Naive thymus-derived CD4-positive, alpha-beta T cell (primary cell): Measurements from ENCODE around the gene ARMC7. TPM values are rescaled to one million over a fixed set of nuclear protein-coding genes. Genes with fewer than 3 reads are reported as not detected.
A peak's percentile ranks its signal among the peaks of the same experiment; 100 is the strongest.

ENCODE experiments used
- ATAC-seq: fragments of 150-1000 bp; cut with Tn5 transposase; 2 replicates; pipeline ENCODE4 v1.10.0; 2021; ENCODE audit warnings: mild to moderate bottlenecking, moderate library complexity
- CTCF ChIA-PET: fragments of 350-600 bp; sonication (Branson Sonifier 250); formaldehyde crosslinking; loops from one replicate; lab custom pipeline; 2021; ENCODE audit warnings: antibody characterized with exemption; lab: Charles Lee
- POLR2A ChIA-PET: fragments of 350-600 bp; sonication (Branson Sonifier 250); formaldehyde crosslinking; loops from one replicate; lab custom pipeline; 2021; ENCODE audit warnings: antibody characterized with exemption, inconsistent platforms; lab: Charles Lee
- DNase-seq, 9 donors: peaks; one replicate each; pipeline versions ENCODE4 v3.0.0 to v3.0.0-alpha.2; 2020 to 2022; ENCODE audit warnings: mixed read lengths in 1 of 9
- H3K27ac ChIP-seq: one replicate; pipeline ENCODE4 v1.7.0; 2013; ENCODE audit warnings: mild to moderate bottlenecking, low read depth, low read length, moderate library complexity
- H3K27me3 ChIP-seq, 2 donors: one replicate each; pipeline ENCODE4 v1.7.0; 2013; ENCODE audit warnings: low read length in 2 of 2, mild to moderate bottlenecking in 2 of 2, moderate library complexity in 2 of 2; ENCODE audit not compliant: control insufficient read depth in 2 of 2, insufficient read depth in 2 of 2
- H3K36me3 ChIP-seq, 3 experiments: 1 replicate in 2 of 3; 2 replicates in 1 of 3; pipeline ENCODE4 v1.7.0; 2013; ENCODE audit warnings: low read length in 3 of 3, mild to moderate bottlenecking in 3 of 3, moderate library complexity in 1 of 3; ENCODE audit not compliant: insufficient read depth in 3 of 3, control insufficient read depth in 2 of 3
- H3K4me1 ChIP-seq, 2 donors: one replicate each; pipeline ENCODE4 v1.7.0; 2013; ENCODE audit warnings: low read length in 2 of 2, mild to moderate bottlenecking in 2 of 2, moderate library complexity in 1 of 2; ENCODE audit not compliant: control insufficient read depth in 2 of 2, insufficient read depth in 2 of 2
- H3K4me3 ChIP-seq: 2 replicates; pipeline ENCODE4 v1.7.0; 2013; ENCODE audit warnings: mild to moderate bottlenecking, low read length
- H3K9me3 ChIP-seq, 3 experiments: 1 replicate in 2 of 3; 2 replicates in 1 of 3; pipeline ENCODE4 v1.7.0; 2013; ENCODE audit warnings: low read length in 3 of 3; ENCODE audit not compliant: control insufficient read depth in 2 of 3
- H3K27ac Mint-ChIP-seq, 9 donors: one replicate each; pipeline ENCODE4 v1.8.0; 2020 to 2022; ENCODE audit warnings: mixed read lengths in 9 of 9, mild to moderate bottlenecking in 8 of 9, moderate library complexity in 5 of 9, inconsistent platforms in 2 of 9
- H3K27me3 Mint-ChIP-seq, 5 donors: one replicate each; pipeline ENCODE4 v1.8.0; 2021 to 2022; ENCODE audit warnings: mixed read lengths in 5 of 5, mild to moderate bottlenecking in 1 of 5
- H3K36me3 Mint-ChIP-seq, 5 donors: one replicate each; pipeline ENCODE4 v1.8.0; 2020 to 2022; ENCODE audit warnings: mixed read lengths in 5 of 5, mild to moderate bottlenecking in 3 of 5, inconsistent platforms in 1 of 5
- H3K4me1 Mint-ChIP-seq, 7 donors: one replicate each; pipeline ENCODE4 v1.8.0; 2020 to 2022; ENCODE audit warnings: mixed read lengths in 7 of 7, mild to moderate bottlenecking in 3 of 7, inconsistent platforms in 1 of 7
- H3K4me3 Mint-ChIP-seq, 10 donors: one replicate each; pipeline ENCODE4 v1.8.0; 2020 to 2022; ENCODE audit warnings: mild to moderate bottlenecking in 10 of 10, mixed read lengths in 10 of 10, moderate library complexity in 6 of 10, inconsistent platforms in 2 of 10
- H3K9me3 Mint-ChIP-seq, 11 donors: one replicate each; pipeline ENCODE4 v1.8.0; 2020 to 2022; ENCODE audit warnings: mixed read lengths in 11 of 11, mild to moderate bottlenecking in 4 of 11, inconsistent platforms in 1 of 11, moderate library complexity in 1 of 11
- intact Hi-C, 2 donors: fragments of 100-400 bp; cut with micrococcal nuclease; formaldehyde crosslinking; loops; one replicate each; pipeline ENCODE4 v1.15.1; 2023
- polyA plus RNA-seq, 2 donors: library from polyadenylated mRNA; unstranded; fragments of 300-500 nt; fragmentation: Illumina TruSeq; gene quantifications; one replicate each; pipeline ENCODE4 v1.2.3, GENCODE V29; 2021
- total RNA-seq, 6 experiments: library from RNA in 5 of 6; stranded (reverse) in 5 of 6; gene quantifications; 1 replicate in 5 of 6; 2 replicates in 1 of 6; pipeline ENCODE4 v1.2.3 and lab custom pipeline; 2021 to 2026

ARMC7 gene
- total and polyA plus RNA-seq, 7 experiments from 2014 or later, result 1.8 to 18.9 (median 10.5) TPM

DNA sequence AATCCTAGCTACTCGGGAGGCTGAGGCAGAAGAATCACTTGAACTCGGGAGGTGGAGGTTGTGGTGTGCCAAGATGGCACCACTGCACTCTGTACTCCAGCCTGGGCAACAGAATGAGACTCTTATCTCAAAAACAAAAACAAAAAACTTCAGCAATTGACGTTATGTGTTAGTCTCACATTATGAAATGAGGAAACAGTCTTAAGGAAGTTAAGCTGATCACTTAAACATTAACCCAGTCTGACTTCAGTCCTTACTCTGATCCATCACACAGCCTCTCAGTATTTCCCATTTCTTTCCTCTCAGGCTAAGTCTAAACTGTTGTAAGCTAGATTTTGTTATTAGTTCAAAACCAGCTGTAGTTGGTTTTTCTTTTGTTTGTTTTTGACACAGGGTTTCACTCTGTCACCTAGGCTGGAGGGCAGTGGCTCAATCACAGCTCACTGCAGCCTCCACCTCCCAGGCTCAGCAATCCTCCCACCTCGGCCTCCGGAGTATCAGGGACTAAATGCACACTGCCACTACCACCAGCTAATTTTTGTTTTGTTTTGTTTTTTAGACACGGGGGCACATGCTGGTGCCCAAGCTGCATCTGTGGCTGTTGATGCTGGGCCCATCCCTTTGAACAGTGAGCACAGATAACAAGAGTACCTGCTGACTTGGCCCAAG lies 38.2 kb downstream of the ARMC7 start:
- DNase-seq (no peak), ATAC-seq (peak; percentile 51)
- peaks cover 17 to 36% (median 20%) of the 10 kb centered on the region in 7 donors for H3K4me1 Mint-ChIP-seq
- no peak overlapping the region for H3K4me3 Mint-ChIP-seq
- peak overlapping the region in 3 of 9 donors; percentile 32 to 51 (median 46) for H3K27ac Mint-ChIP-seq
- POLR2A ChIA-PET, result interaction anchor here (0.6 to 2.5 kb wide), 3 partner anchors 9 to 91 kb away, joined by 4 to 6 read pairs (median 6); no protein-coding TSS in a partner anchor
- no peaks in the 10 kb centered on the region for H3K27me3 Mint-ChIP-seq
- no peak overlapping the region for H3K4me3 ChIP-seq
- peaks cover 0 to 40% (median 11%) of the 10 kb centered on the region in 5 donors for H3K36me3 Mint-ChIP-seq
- H3K9me3 ChIP-seq, result no peaks in the 10 kb centered on the region
- H3K27me3 ChIP-seq, result no peaks in the 10 kb centered on the region
- peaks cover 0 to 6% of the 10 kb centered on the region in 2 donors for H3K4me1 ChIP-seq
- no peaks in the 10 kb centered on the region for H3K9me3 Mint-ChIP-seq
- CTCF ChIA-PET, result interaction anchor here (0.6 to 2.1 kb wide), 3 partner anchors 17 to 415 kb away, joined by 3 to 12 read pairs (median 6); partner anchors contain the start of gene NT5C
- H3K36me3 ChIP-seq, result peaks cover 0 to 46% (median 0%) of the 10 kb centered on the region in 3 experiments
- intact Hi-C loops, result no loop called here
- H3K27ac ChIP-seq, result no peak overlapping the region

DNA sequence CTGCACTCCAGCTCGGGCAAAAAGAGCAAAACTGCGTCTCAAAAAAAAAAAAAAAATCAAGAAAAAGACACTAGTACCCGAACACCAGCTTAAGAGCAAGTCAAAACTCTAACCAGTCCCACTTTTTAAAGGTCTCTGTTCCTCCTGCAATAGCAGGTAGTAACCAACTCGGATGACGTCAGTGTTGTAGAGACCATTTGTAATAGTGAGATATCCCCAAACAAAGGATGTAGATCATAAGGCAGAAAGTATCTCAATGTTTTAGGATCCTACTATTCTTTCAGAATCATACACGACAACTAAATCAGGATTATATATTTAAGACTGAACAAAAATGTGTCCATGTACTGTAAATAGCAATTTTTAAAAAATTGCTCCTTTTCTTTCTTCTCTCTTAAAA lies 42.2 kb downstream of the ARMC7 start:
- Histone ChIP-seq H3K36me3 (peaks cover 0 to 23% (median 0%) of the 10 kb centered on the region in 3 experiments), H3K27me3 (no peaks in the 10 kb centered on the region), H3K9me3 (no peaks in the 10 kb centered on the region), H3K4me1 (peaks cover 0 to 18% of the 10 kb centered on the region in 2 donors), H3K4me3 (no peak overlapping the region), H3K27ac (no peak overlapping the region)
- Mint-ChIP-seq H3K4me3 (peak overlapping the region in 7 of 10 donors; percentile 12 to 98 (median 93)), H3K27ac (peak overlapping the region in 4 of 9 donors; percentile 19 to 95 (median 88)), H3K9me3 (peaks cover 0 to 5% (median 0%) of the 10 kb centered on the region in 11 donors), H3K4me1 (peaks cover 18 to 52% (median 37%) of the 10 kb centered on the region in 7 donors), H3K27me3 (no peaks in the 10 kb centered on the region), H3K36me3 (peaks cover 0 to 24% (median 7%) of the 10 kb centered on the region in 5 donors)
- DNase-seq, result no peak
- POLR2A ChIA-PET, result interaction anchor here (0.7 to 1.2 kb wide), 3 partner anchors 38 to 109 kb away, joined by 3 read pairs; partner anchors contain the start of genes GGA3 and MRPS7
- intact Hi-C loops, result no loop called here
- no peak for ATAC-seq
- CTCF ChIA-PET, result no interaction called here

DNA sequence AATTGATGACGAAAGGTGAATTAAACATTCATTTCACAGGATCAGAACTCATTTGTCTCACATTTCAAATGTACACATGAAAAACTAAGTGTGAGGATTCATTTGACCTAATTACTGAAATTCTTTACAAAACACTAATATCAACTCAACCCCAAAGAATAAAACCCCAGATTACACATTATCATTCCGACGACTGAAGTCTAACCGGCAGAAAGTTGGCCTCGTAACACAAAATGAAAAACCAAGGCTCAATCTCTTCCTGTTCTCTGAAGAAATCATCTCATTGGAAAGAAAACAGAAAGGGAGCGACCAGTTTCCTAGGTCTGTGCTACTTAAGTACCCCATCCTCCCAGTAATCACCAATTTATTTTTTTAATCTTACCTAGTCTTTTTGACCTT lies 42.8 kb downstream of the ARMC7 start:
- POLR2A ChIA-PET, result interaction anchor here (1.1 kb wide), 1 partner anchor 16 kb away, joined by 4 read pairs; no protein-coding TSS in a partner anchor
- Mint-ChIP-seq H3K4me1 (peaks cover 12 to 49% (median 39%) of the 10 kb centered on the region in 7 donors), H3K9me3 (peaks cover 0 to 5% (median 0%) of the 10 kb centered on the region in 11 donors), H3K36me3 (peaks cover 0 to 20% (median 4%) of the 10 kb centered on the region in 5 donors), H3K4me3 (peak overlapping the region; percentile 88 to 98 (median 93)), H3K27ac (peak overlapping the region in 7 of 9 donors; percentile 1 to 95 (median 83)), H3K27me3 (no peaks in the 10 kb centered on the region)
- ATAC-seq (no peak), DNase-seq (no peak)
- peaks cover 0 to 17% (median 0%) of the 10 kb centered on the region in 3 experiments for H3K36me3 ChIP-seq
- CTCF ChIA-PET, result no interaction called here
- peak overlapping the region; percentile 84 for H3K4me3 ChIP-seq
- no peaks in the 10 kb centered on the region for H3K9me3 ChIP-seq
- intact Hi-C loops, result no loop called here
- no peak overlapping the region for H3K27ac ChIP-seq
- H3K4me1 ChIP-seq, result peaks cover 0 to 18% of the 10 kb centered on the region in 2 donors
- no peaks in the 10 kb centered on the region for H3K27me3 ChIP-seq

DNA sequence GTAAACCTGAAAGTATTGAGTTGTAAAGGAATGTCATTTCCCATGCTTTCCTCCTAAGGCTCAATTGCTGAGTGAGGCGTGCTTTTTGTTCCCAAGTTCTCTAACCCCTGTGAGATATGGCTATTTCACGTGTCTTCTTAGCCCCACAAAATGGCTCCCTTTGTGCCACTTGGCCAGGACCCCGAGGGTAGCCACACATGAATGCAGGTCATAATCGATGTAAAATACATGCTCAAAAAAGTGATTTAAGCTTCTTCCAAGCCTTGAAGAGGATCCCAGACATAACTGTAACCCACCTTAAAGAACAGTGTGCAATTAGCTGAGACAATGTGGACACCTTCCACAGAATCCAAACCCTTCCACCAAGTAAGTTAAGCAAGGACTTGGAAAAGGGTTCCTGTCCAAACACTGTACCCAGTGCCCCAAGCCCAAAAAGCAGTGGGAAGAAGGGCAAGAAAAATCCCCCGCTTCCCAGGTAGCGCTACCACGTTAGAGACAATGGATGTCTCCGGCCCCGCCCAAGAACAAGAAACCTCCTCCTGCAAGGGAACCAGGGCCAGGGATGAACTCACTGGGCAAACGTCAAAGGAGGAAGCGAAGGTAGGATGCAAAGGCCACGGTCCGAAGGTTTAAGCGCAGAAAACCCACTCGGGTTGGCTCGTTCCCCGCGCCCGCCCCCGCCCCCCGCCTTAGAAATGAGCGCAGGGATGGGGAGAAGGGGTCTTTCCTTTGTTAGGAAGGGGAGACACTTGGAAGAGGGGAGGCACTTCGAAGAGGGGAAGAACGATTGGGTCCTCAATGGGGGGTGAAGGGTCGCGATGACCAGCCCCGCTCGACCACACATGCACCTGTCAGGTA lies 43.4 kb downstream of the ARMC7 start:
- Histone ChIP-seq H3K36me3 (peaks cover 0 to 11% (median 0%) of the 10 kb centered on the region in 3 experiments), H3K4me1 (peaks cover 0 to 18% of the 10 kb centered on the region in 2 donors), H3K4me3 (peak overlapping the region; percentile 84), H3K27me3 (no peaks in the 10 kb centered on the region), H3K27ac (peak overlapping the region; percentile 80), H3K9me3 (no peaks in the 10 kb centered on the region)
- H3K27ac Mint-ChIP-seq, result peak overlapping the region; percentile 65 to 95 (median 85)
- POLR2A ChIA-PET, result interaction anchor here (1.1 kb wide), 1 partner anchor 15 kb away, joined by 4 read pairs; no protein-coding TSS in a partner anchor
- no peak for ATAC-seq
- peaks cover 11 to 44% (median 39%) of the 10 kb centered on the region in 7 donors for H3K4me1 Mint-ChIP-seq
- peaks cover 0 to 14% (median 4%) of the 10 kb centered on the region in 5 donors for H3K36me3 Mint-ChIP-seq
- intact Hi-C loops, result no loop called here
- peak overlapping the region; percentile 88 to 98 (median 93) for H3K4me3 Mint-ChIP-seq
- peaks cover 0 to 5% (median 0%) of the 10 kb centered on the region in 11 donors for H3K9me3 Mint-ChIP-seq
- no peaks in the 10 kb centered on the region for H3K27me3 Mint-ChIP-seq
- CTCF ChIA-PET, result no interaction called here
- peak in 1 of 9 donors; percentile 49 for DNase-seq

DNA sequence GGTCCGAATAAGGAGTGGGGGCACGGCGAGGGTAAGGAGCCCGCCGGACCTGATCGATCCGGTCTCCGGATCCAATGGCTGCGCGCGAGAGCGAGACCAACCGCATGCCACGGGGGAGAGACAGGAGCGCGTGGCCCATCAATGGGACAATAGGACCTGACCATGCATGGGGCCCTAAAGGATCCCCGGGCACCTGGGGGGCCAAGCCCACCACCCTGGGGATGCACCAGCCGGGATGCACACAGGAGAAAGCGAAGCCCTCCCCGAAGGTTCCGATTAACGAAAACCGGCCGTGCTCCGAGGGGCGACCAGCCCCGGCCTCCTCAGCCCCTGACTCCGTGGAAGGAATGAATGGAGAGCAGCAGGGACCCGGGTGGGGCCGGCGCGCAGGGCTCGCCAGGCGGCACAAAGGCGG lies 44.0 kb downstream of the ARMC7 start:
- H3K27ac Mint-ChIP-seq, result peak overlapping the region; percentile 65 to 95 (median 85)
- H3K27me3 Mint-ChIP-seq, result no peaks in the 10 kb centered on the region
- Histone ChIP-seq H3K9me3 (no peaks in the 10 kb centered on the region), H3K27ac (peak overlapping the region; percentile 80), H3K4me1 (peaks cover 0 to 18% of the 10 kb centered on the region in 2 donors), H3K4me3 (peak overlapping the region; percentile 84), H3K27me3 (no peaks in the 10 kb centered on the region), H3K36me3 (peaks cover 0 to 6% (median 0%) of the 10 kb centered on the region in 3 experiments)
- ATAC-seq (no peak), DNase-seq (peak in 3 of 9 donors; percentile 7 to 58 (median 12))
- POLR2A ChIA-PET, result interaction anchor here (1.0 to 2.5 kb wide), 8 partner anchors 8 to 117 kb away, joined by 3 to 8 read pairs (median 4); partner anchors contain the start of genes NT5C and SLC16A5
- peaks cover 0 to 5% (median 0%) of the 10 kb centered on the region in 11 donors for H3K9me3 Mint-ChIP-seq
- peaks cover 0 to 11% (median under 1%) of the 10 kb centered on the region in 5 donors for H3K36me3 Mint-ChIP-seq
- intact Hi-C loops, result loop anchor here (1.0 kb wide), 11 partner anchors 12 to 280 kb away; partner anchors contain the start of genes NT5C (in 2 of the 2), SLC25A19 (in 2 of the 2), ARMC7 (in 1 of the 2) and GGA3 (in 1 of the 2)
- peaks cover 11 to 39% (median 36%) of the 10 kb centered on the region in 7 donors for H3K4me1 Mint-ChIP-seq
- peak overlapping the region; percentile 88 to 98 (median 93) for H3K4me3 Mint-ChIP-seq
- CTCF ChIA-PET, result no interaction called here
